ENCODE results near the gene COL9A3.

COL9A3 gene

GRCh38 chr20:62824476-62825332, 7.9 kb downstream of the COL9A3 start:
- no peak for DNase-seq (ENCODE audit: low read depth)
- no peak for TF ChIP-seq CTCF (conservative IDR thresholded peaks at IDR 0.05; ENCODE audit: control insufficient read depth, insufficient read depth, low read depth, low read length)
- H3K4me3 ChIP-seq (ENCODE audit: control insufficient read depth, low read depth, low read length) = peak overlapping the region; percentile 15

GRCh38 chr20:62825333-62825985, 8.6 kb downstream of the COL9A3 start:
- H3K4me3 ChIP-seq (ENCODE audit: control insufficient read depth, low read depth, low read length) = no peak overlapping the region
- TF ChIP-seq CTCF (conservative IDR thresholded peaks at IDR 0.05; ENCODE audit: control insufficient read depth, insufficient read depth, low read depth, low read length) = no peak
- no peak for DNase-seq (ENCODE audit: low read depth)

- H3K4me3 ChIP-seq (ENCODE audit: control insufficient read depth, low read depth, low read length) = no peak overlapping the region
- TF ChIP-seq CTCF (conservative IDR thresholded peaks at IDR 0.05; ENCODE audit: control insufficient read depth, insufficient read depth, low read depth, low read length) = no peak
Measured at GRCh38 chr20:62825986-62826645, 9.3 kb downstream of the COL9A3 start.

GRCh38 chr20:62826646-62827310, 9.9 kb downstream of the COL9A3 start:
- no peak overlapping the region for H3K4me3 ChIP-seq (ENCODE audit: control insufficient read depth, low read depth, low read length)
- DNase-seq (ENCODE audit: low read depth) = no peak
- no peak for TF ChIP-seq CTCF (conservative IDR thresholded peaks at IDR 0.05; ENCODE audit: control insufficient read depth, insufficient read depth, low read depth, low read length)

More at GRCh38 chr20:62825986-62826645, 9.3 kb downstream of the COL9A3 start:
- DNase-seq (ENCODE audit: low read depth) = no peak

DNA sequence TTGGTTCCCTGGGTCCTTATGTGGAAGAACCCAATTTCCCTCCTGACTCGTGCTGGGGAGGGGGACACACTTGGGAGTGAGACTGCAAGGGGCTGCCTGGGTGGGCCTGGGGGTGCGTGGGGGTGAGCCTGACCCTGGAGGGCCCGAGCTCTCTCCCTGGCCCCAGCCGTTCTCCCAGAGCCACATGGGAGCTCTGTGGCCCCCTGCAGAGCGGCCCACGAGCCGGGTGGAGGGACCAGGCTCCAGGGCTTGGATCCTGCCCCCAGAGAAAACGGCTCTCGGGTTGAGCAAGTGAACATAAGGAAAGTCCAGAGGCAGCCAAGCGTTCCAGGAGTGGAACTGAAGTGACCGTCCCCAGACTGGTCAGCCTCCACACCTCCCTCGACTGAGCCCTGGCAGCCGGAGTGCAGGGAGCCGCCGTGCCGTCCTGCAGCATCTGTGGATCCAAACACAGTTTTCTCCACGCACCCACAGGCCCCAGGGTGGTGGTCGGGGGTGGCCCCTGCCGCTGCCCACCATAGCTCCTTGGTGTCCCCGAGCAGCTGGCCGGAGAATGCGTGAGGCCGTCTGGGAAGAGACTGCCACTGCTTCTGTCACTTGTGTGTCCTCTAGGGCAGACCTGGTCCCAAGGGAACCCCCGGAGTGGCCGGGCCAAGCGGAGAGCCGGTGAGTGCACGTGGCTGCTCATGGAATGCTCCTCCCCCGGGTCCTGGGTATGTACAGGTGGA, 10.6 kb downstream of the COL9A3 start:
- DNase-seq (ENCODE audit: low read depth) = no peak
- H3K4me3 ChIP-seq (ENCODE audit: control insufficient read depth, low read depth, low read length) = no peak overlapping the region
- TF ChIP-seq CTCF (conservative IDR thresholded peaks at IDR 0.05; ENCODE audit: control insufficient read depth, insufficient read depth, low read depth, low read length) = no peak

GRCh38 chr20:62828051-62828450, 11.2 kb downstream of the COL9A3 start:
- H3K4me3 ChIP-seq (ENCODE audit: control insufficient read depth, low read depth, low read length) = no peak overlapping the region
- DNase-seq (ENCODE audit: low read depth) = no peak
- no peak for TF ChIP-seq CTCF (conservative IDR thresholded peaks at IDR 0.05; ENCODE audit: control insufficient read depth, insufficient read depth, low read depth, low read length)
